ENCODE results near the gene ITCH.

Gene ITCH

DNA sequence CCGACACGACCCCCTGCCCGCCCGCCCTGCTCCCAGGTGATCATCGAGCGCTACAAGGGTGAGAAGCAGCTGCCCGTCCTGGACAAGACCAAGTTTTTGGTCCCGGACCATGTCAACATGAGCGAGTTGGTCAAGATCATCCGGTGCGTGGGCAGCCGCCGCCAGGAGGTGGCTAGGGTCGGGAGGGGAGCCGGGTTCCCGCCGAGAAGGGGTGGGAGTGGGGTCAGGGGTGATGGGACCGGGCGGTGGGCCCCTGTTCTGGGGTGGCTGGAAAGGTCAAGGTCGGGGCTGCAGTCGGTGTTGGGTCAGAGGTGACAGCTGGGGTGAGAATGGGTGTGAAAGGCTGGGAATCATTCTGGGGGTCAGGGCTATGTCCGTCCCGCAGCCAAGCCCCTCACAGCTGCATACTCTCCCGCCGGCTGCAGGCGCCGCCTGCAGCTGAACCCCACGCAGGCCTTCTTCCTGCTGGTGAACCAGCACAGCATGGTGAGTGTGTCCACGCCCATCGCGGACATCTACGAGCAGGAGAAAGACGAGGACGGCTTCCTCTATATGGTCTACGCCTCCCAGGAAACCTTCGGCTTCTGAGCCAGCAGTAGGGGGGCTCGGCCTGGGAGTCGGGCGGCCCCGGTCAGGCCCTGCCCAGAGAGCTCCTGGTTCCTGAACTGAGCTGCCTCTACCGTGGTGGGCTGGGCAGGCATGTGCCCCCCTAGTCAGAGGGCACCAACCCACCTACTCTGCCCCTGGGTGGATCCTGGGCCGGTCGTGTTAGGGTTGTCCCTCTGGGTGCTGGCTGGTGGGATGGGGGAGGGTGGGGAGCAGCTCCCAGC is 196.5 kb downstream of the ITCH start:
- no peak for DNase-seq

DNA sequence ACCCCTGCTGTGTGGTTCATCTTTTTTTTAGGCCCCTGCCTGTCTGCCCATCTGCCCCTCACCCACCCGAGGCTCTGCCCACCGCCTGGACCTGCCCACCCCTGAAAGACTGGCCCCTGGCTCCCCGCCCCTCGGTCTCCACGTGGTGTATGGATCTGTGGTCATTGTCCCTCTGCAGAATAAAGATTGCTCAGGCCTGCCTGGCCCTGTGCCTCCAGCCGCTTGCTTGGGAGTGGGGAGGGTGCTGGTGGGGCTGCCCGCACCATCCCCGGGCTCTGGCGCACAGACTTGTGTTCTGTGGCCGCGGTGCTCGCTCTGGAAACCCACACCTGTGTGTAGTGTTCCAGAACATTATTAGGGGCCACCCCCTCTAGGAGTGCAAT is 197.1 kb downstream of the ITCH start:
- DNase-seq = no peak

DNA sequence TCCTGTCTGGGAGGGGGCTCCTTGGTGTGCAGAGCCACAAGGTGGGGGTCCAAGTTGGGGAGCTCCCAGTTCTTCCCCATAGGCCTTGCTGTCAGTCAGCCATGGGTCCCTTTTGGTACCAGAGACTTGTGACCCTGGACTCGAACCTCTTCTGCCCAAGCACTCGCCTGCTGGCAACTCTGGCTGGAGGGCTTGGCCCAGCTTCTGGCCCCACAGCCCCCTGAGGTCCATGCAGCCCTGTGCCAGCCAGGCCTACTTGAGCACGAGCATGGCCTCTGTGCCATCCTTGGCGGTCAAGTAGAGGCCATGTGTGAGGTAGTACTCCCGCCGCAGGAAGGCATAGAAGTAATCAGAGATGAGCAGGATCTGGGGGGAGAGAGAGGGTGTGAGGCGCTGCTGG is 197.5 kb downstream of the ITCH start:
- DNase-seq = no peak
